Stimulated activated CD8-positive, alpha-beta memory T cell treated with anti-CD3 and anti-CD28 coated beads, Interleukin-15, amount 100 ng/mL, for 4 hours (primary cell): ENCODE measurements around the gene NACC1.
"Not testable (repeated sequence)": the region's sequence is repeated elsewhere in the genome, so short reads cannot be mapped to it uniquely, and the experiment has no call there.

ENCODE experiments used
- DNase-seq, 2 donors: peaks; one replicate each; pipeline ENCODE4 v3.0.0-alpha.2; 2020; ENCODE audit warnings: low read depth in 2 of 2

The NACC1 gene

DNA sequence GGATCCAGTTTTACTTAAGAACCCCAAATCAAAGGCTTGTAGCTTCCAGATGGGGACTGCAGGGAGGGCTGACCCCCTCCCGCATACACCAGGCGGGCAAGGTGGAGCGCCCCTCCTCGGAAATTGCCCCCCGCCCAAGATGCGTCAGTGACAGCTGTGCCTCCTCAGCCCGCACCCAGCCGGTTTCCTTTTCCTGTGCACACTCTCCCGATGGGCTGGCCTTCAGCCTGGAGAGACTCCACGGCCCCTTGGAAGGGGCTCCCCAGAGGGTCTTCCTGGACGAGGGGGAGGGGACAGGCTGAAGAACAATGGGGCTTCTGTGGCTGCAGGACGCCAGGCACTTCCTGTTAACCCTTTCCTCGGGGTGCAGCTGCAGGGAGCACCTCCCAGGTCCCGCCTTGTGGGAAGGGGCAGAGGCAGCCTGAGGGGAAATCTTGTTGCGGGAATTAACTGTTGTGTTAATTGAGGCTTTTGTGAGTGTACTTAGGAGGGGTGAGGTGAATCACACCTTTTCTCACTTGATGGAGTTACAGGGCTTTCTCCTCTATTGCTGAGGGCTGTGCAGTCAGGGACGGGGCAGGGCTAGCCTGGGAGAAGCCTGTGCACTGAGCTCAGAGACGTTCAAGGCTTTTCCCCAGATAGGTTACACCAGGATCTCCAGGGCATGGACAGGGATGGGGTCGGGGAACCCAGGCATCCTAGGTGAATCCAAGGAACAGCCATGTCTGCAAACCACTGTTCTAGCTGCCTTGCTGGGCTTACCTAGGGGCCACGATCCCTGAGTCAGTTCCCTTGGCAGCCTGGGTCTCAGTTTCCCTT lies 46.5 kb downstream of the NACC1 start:
- DNase-seq: no peak

DNA sequence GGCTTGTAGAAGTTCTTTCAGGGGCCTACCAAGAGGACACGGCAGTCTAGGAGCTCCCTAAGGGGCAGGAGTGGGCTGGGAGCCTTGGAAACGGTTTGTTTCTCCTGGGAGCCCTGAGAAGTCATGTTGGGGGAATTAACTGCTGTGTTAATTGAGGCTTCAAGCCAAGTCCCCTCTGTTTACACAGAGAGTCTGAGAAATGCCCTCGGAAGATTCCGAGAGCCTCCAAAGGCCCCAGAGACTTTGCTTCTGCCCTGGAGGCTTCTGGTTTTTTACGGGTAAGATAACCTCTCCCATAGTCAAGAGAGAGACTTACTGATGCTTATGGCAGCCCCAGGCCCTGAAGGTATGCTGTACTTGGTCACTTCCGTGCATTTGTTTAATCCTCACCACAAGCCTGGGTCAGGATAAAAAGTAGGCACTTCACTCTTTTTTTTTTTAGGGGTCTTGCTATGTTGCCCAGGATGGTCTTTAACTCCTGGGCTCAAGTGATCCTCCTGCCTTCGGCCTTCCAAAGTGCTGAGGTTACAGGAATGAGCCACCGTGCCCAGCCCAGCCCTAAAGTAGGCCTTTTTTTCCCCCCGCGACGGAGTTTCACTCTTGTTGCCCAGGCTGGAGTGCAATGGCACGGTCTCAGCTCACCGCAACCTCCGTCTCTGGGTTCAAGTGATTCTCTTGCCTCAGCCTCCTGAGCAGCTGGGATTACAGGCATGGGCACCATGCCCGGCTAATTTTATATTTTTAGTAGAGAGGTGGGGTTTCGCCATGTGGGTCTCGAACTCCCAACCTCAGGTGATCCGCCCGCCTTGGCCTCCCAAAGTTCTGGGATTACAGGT lies 47.3 kb downstream of the NACC1 start:
- no peak for DNase-seq

DNA sequence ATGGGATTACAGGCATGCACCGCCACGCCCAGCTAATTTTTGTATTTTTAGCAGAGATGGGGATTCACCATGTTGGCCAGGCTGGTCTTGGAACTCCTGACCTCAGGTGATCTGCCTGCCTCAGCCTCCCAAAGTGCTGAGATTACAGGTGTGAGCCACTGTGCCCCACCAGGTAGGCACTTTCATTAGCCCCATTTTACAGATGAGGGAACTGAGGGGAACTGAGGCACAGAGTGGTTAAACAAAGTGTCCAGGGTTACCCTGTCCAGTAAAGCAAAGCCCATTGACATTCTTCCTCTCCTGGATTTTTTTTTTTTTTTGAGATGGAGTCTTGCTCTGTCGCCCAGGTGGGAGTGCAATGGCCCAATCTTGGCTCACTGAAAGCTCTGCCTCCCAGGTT lies 48.1 kb downstream of the NACC1 start:
- DNase-seq: not testable (repeated sequence)

- no peak for DNase-seq
Observed at GRCh38 chr19:13169769-13170168, 51.7 kb downstream of the NACC1 start.

GRCh38 chr19:13171146-13171545 lies 53.1 kb downstream of the NACC1 start:
- no peak for DNase-seq

- DNase-seq: peak; percentile 66 to 73
Observed at GRCh38 chr19:13172346-13173138, 54.5 kb downstream of the NACC1 start.

DNA sequence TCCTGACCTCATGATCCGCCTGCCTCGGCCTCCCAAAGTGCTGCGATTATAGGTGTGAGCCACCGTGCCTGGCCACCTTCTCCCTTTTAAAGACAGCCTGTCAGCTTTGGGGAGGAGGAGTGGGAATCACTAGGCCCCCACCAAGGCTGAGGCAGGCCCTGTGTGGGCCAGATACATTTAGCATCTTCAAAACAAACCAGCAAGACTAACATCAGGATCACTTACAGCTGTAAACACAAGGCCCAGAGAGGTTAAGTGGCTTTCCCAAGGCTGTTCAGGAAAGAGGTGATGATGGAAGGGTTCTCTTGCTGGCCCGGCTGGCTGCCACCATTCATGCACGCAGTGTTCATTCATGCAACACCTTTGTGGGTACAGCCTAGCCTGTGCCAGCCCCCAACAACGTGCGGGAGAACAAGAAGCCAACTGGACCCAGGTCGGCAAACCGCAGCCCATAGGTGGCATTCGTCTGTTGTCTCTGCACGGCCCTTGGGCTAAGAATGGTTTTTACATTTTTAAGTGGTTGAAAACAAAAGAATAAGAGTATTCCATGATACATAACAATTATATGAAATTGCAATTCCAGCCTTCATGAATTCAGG lies 55.2 kb downstream of the NACC1 start:
- DNase-seq: no peak

GRCh38 chr19:13176345-13176744 lies 58.3 kb downstream of the NACC1 start:
- no peak for DNase-seq

DNA sequence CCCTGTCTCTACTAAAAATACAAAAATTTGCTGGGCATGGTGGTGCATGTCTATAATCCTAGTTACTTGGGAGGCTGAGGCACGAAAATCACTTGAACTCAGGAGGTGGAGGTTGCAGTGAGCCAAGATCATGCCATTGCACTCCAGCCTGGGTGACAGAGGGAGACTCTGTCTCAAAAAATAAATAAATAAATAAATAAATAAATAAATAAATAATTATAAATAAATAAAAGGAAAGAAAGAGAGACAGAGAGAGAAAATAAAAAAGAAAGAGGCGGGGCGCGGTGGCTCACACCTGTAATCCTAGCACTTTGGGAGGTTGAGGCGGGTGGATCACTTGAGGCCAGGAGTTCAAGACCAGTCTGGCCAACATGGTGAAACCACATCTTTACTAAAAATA lies 59.5 kb downstream of the NACC1 start:
- DNase-seq: not testable (repeated sequence)

DNA sequence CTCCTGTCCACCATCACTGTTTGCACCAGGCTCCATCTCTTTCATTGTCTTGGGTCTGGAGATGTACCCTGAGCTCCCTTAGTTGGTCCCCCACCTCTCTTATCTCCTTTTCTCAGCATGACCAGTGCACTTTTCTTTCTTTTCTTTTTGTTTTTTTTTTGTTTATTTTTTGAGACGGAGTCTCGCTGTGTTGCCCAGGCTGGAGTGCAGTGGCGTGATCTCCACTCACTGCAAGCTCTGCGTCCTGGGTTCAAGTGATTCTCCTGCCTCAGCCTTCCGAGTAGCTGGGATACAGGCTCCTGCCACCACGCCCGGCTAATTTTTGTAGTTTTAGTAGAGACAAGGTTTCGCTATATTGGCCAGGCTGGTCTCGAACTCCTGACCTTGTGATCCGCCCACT lies 60.2 kb downstream of the NACC1 start:
- not testable (repeated sequence) for DNase-seq

DNA sequence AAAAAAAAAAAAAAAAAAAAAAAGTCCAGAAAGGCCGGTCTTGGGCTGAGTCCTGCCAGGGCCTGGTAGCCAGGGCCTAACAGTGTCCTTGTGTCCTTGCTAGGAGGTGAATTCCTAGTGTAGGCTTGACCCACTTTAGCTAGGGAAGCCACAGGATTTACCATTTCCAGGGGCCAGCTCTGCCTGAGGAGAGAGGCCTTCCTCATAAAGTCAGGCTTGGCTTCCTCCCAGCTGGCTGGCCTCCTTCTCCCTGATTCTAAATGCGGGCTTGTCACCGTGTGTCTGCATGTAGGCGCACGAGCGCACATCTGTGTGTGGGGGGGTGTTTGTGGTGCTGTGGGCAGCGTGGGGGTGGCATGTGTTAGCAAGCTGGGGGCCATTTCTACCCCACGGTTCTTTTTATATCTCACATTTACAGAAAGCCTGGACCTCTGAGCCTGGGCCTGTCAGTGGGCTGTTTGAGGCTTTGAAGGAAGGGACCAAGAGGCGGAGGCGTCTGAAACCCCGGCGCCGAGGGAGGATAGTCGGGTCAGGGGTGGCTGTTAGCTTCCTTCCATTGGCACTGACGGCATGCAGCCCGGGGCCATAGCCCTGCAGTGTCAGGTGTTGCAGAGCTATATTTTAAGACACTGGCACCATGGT lies 63.8 kb downstream of the NACC1 start:
- DNase-seq: peak in 1 of 2 donors; percentile 37

DNA sequence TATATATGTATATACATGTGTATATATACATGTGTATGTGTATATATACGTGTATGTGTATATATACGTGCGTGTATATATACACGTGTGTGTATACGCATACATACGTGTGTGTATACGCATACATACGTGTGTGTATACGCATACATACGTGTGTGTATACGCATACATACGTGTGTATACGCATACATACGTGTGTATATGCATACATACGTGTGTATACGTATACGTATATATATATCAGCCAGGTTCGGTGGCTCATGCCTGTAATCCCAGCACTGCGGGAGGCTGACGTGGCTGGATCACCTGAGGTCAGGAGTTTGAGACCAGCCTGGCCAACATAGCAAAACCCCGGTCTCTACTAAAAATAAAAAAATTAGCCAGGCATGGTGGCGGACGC lies 66.9 kb downstream of the NACC1 start:
- DNase-seq: not testable (repeated sequence)

- not testable (repeated sequence) for DNase-seq
Observed at GRCh38 chr19:13185763-13186657, 67.9 kb downstream of the NACC1 start.

- DNase-seq: not testable (repeated sequence)
Observed at GRCh38 chr19:13186688-13187087, 68.6 kb downstream of the NACC1 start.

DNA sequence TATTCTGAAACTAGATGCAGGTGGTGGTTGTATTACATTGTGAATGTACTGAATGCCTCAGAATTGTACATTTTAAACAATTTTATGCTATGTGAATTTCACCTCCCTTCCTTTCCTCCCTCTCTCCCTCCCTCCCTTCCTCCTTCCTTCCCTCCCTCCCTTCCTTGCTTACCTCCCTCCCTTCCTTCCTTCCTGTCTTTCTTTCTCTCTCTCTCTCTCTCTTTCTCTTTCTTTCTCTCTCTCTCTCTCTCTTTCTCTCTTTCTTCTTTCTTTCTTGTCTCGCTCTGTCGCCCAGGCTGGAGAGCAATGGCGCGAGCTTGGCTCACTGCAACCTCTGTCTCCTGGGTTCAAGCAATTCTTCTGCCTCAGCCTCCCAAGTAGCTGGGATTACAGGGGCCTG lies 69.4 kb downstream of the NACC1 start:
- DNase-seq: no peak

DNA sequence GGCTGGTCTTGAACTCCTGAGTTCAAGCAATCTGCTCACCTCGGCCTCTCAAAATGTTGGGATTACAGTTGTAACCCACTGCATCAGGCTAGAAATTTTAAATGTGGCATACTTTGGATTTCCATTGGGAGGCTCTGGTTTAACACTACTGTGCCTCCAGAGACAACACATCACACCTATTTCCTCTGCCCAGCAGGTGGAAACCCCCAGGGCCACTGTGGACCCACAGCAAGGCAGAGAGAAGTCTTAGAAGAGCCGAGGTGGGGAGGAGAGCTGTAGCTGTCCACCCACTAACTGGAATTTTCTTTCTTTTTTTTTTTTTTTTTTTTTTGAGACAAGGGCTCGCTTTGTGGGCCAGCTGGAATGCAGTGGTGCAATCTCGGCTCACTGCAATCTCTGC lies 71.5 kb downstream of the NACC1 start:
- DNase-seq: no peak
